HL-60 (cell line): ENCODE data around the gene ROR1.

Source experiments
- DNase-seq, 2 experiments: peaks; one replicate each; pipeline ENCODE4 v3.0.0-alpha.2; 2010 to 2020; ENCODE audit warnings: low read depth in 1 of 2, low spot score in 1 of 2
- H3K27ac ChIP-seq: fragments of 250-450 bp; sonication (Bioruptor Pico); replicated peaks from 2 replicates; pipeline ENCODE4 v1.5.1; 2020; ENCODE audit warnings: mild to moderate bottlenecking, moderate library complexity
- H3K27me3 ChIP-seq: fragments of 250-450 bp; sonication (Bioruptor Pico); 2 replicates; pipeline ENCODE4 v1.5.1; 2021; ENCODE audit warnings: mild to moderate bottlenecking, moderate library complexity; ENCODE audit not compliant: insufficient read depth, poor library complexity, severe bottlenecking
- H3K4me3 ChIP-seq: replicated peaks from 2 replicates; pipeline ENCODE4 v1.5.1; 2011; ENCODE audit warnings: mild to moderate bottlenecking, control low read depth, low read length; ENCODE audit not compliant: insufficient read depth
- CTCF ChIP-seq: IDR thresholded peaks from one replicate; pipeline ENCODE4 v1.5.1; 2011; ENCODE audit warnings: low read length, control low read depth, inconsistent platforms; ENCODE audit not compliant: insufficient read depth
- GABPA ChIP-seq: IDR thresholded peaks from 2 replicates; pipeline ENCODE4 v1.6.1; 2012; ENCODE audit warnings: low read depth
- POLR2AphosphoS5 ChIP-seq: IDR thresholded peaks from 2 replicates; pipeline ENCODE4 v1.6.1; 2012; ENCODE audit warnings: low read depth
- REST ChIP-seq: IDR thresholded peaks from 2 replicates; pipeline ENCODE4 v1.6.1; 2012; ENCODE audit warnings: low read depth; ENCODE audit not compliant: insufficient replicate concordance
- SPI1 ChIP-seq: IDR thresholded peaks from 2 replicates; pipeline ENCODE4 v1.6.1; 2012; ENCODE audit warnings: low read depth, mild to moderate bottlenecking, borderline replicate concordance

ROR1 gene

GRCh38 chr1:63868268-63868781, 94.5 kb downstream of the ROR1 start:
- no peak for DNase-seq
- Histone ChIP-seq H3K27me3 (no peaks in the 10 kb centered on the region), H3K27ac (no peak overlapping the region), H3K4me3 (no peak overlapping the region)
- TF ChIP-seq REST (no peak), POLR2AphosphoS5 (no peak), CTCF (no peak), SPI1 (no peak), GABPA (no peak)

- H3K4me3 ChIP-seq, result no peak overlapping the region
- H3K27me3 ChIP-seq, result peaks cover 3% of the 10 kb centered on the region
- no peak for DNase-seq
- H3K27ac ChIP-seq, result no peak overlapping the region
- TF ChIP-seq CTCF, result no peak
Measured at GRCh38 chr1:63870152-63870551, 96.3 kb downstream of the ROR1 start.

GRCh38 chr1:63871463-63871862, 97.6 kb downstream of the ROR1 start:
- peaks cover 3% of the 10 kb centered on the region for H3K27me3 ChIP-seq

More at GRCh38 chr1:63871463-63871862, 97.6 kb downstream of the ROR1 start:
- Histone ChIP-seq H3K27ac (no peak overlapping the region), H3K4me3 (no peak overlapping the region)
- TF ChIP-seq CTCF, result no peak
- TF ChIP-seq POLR2AphosphoS5, result no peak
- no peak for TF ChIP-seq GABPA
- no peak for TF ChIP-seq REST
- no peak for TF ChIP-seq SPI1
- no peak for DNase-seq
